Pancreas (tissue), 10 donors: ENCODE results near the gene TMEM217. TPM values are rescaled to one million over a fixed set of nuclear protein-coding genes. Genes with fewer than 3 reads are reported as not detected.
A peak's percentile ranks its signal among the peaks of the same experiment; 100 is the strongest.
"Not testable (repeated sequence)": the region's sequence is repeated elsewhere in the genome, so short reads cannot be mapped to it uniquely, and the experiment has no call there.

ENCODE experiments used
- ATAC-seq, 4 donors: fragments of 200-7000 bp; cut with Tn5 transposase; one replicate each; pipeline versions ENCODE4 v1.8.0 to v1.9.1; 2020; ENCODE audit warnings: mild to moderate bottlenecking in 4 of 4, moderate library complexity in 4 of 4
- DNase-seq, 6 donors: peaks; one replicate each; pipeline ENCODE4 v3.0.0-alpha.2; 2020
- FAIRE-seq: peaks from 2 replicates; lab custom pipeline; 2012; peaks lifted over from hg19 to GRCh38; lab: Jason Lieb, UNC
- H3K27ac ChIP-seq, 4 donors: fragments of 200-600 bp; sonication (generic); 1 replicate in 3 of 4; 2 replicates in 1 of 4; pipeline versions ENCODE4 v1.5.0 to v1.8.0; 2020
- H3K27me3 ChIP-seq, 4 donors: fragments of 200-600 bp; one replicate each; pipeline ENCODE4 v1.8.0; 2021
- H3K36me3 ChIP-seq, 3 donors: fragments of 200-600 bp; sonication (generic) in 1 of 3; one replicate each; pipeline versions ENCODE4 v1.5.0 to v1.8.0; 2020 to 2021
- H3K4me1 ChIP-seq, 3 donors: fragments of 200-600 bp; one replicate each; pipeline ENCODE4 v1.8.0; 2021
- H3K4me3 ChIP-seq, 4 donors: fragments of 200-600 bp; sonication (generic) in 2 of 4; one replicate each; pipeline versions ENCODE4 v1.5.0 to v1.8.0; 2020 to 2021
- H3K9me3 ChIP-seq, 4 donors: fragments of 200-600 bp; one replicate each; pipeline ENCODE4 v1.8.0; 2021
- WGBS, 2 donors: extraction: QIAGEN DNeasy Blood & Tissue Kit; methylation state at CpG; one replicate each; pipeline ENCODE4 v1.1.7; 2013; 5-methylcytosine and 5-hydroxymethylcytosine counted together
- intact Hi-C, 3 donors: fragments of 100-400 bp; cut with DNase I; formaldehyde crosslinking; loops; one replicate each; pipeline versions ENCODE4 v1.11.1 to v1.14.2; 2022
- polyA plus RNA-seq, 2 donors: library from polyadenylated mRNA; stranded (reverse); fragments of 200-250 nt; gene quantifications; one replicate each; pipeline ENCODE4 v1.2.3, GENCODE V29; 2013
- total RNA-seq, 6 donors: library from RNA; stranded (reverse); fragmentation: NEBNext Ultra II Directional in 4 of 6; extraction: Animal tissue kit (Norgen Biotek cat#: 25700) in 4 of 6; gene quantifications; one replicate each; pipeline versions ENCODE4 v1.2.1 to v1.2.4, GENCODE V29; 2021 to 2023
- TF ChIP-seq, protein P1 (sequence below), 4 donors: fragments of 200-600 bp; sonication (generic) in 3 of 4; IDR thresholded peaks; one replicate each; pipeline versions ENCODE4 v1.5.0 to v1.8.0; 2021; ENCODE audit warnings: antibody characterized with exemption in 4 of 4
- donor health status: healthy with polysubstance abuse.
- donor health status: DM: no; HTN: no; CAD: no; lungs with moderate emphysema.
- donor health status: DM: no; HTN: no; CAD: no.
- donor health status: control.
- donor health status: control.
- donor health status: Bipolar disorder and iron deficiency.
- donor health status: DM: yes; HTN: yes; CAD: no.
- donor health status: DM: no; HTN: no; CAD: no.
- donor health status: DM: no; HTN: no; CAD: no.
- donor health status: DM: yes; HTN: yes; CAD: no.

TMEM217 gene
- total RNA-seq (1 to 10 TPM in 3 of 6 donors, under 1 TPM in 3; 0.19 to 2.1 (median 0.94) TPM), polyA plus RNA-seq (1 to 10 TPM; 1.4 to 1.7 TPM)

GRCh38 chr6:37257634-37258404, at the start of gene TMEM217, which contains the start of gene TBC1D22B:
Gene TMEM217 (minus strand): TSS chr6:37258144. CDS start chr6:37219030, 39,114 bp downstream.
Gene TBC1D22B (plus strand): TSS chr6:37257772. CDS start chr6:37257918, 146 bp downstream.
- peak; percentile 84 for FAIRE-seq

GRCh38 chr6:37307484-37307883, 49.5 kb upstream of the TMEM217 start:
- H3K4me1 ChIP-seq, intact Hi-C loops, H3K9me3 ChIP-seq, H3K4me3 ChIP-seq, DNase-seq, H3K36me3 ChIP-seq, H3K27me3 ChIP-seq, FAIRE-seq, H3K27ac ChIP-seq: not testable (repeated sequence)
- ATAC-seq, result peak in 1 of 4 donors; percentile 21
- 89 to 94% methylated on average over 10 of the region's 10 CpGs for WGBS, 2 donors

More at GRCh38 chr6:37257634-37258404, at the start of gene TMEM217, which contains the start of gene TBC1D22B:
- intact Hi-C loops, result no loop called here
- H3K36me3 ChIP-seq, result no peaks in the 10 kb centered on the region
- H3K4me3 ChIP-seq, result peak within 1 kb of the TSS; percentile 65 to 89 (median 78)
- 0% methylated on average over 45 of the region's 45 CpGs for WGBS, 2 donors
- H3K27ac ChIP-seq, result peak within 1 kb of the TSS; percentile 84 to 94 (median 92)
- H3K9me3 ChIP-seq, result no peaks in the 10 kb centered on the region
- TF ChIP-seq, protein P1, sequence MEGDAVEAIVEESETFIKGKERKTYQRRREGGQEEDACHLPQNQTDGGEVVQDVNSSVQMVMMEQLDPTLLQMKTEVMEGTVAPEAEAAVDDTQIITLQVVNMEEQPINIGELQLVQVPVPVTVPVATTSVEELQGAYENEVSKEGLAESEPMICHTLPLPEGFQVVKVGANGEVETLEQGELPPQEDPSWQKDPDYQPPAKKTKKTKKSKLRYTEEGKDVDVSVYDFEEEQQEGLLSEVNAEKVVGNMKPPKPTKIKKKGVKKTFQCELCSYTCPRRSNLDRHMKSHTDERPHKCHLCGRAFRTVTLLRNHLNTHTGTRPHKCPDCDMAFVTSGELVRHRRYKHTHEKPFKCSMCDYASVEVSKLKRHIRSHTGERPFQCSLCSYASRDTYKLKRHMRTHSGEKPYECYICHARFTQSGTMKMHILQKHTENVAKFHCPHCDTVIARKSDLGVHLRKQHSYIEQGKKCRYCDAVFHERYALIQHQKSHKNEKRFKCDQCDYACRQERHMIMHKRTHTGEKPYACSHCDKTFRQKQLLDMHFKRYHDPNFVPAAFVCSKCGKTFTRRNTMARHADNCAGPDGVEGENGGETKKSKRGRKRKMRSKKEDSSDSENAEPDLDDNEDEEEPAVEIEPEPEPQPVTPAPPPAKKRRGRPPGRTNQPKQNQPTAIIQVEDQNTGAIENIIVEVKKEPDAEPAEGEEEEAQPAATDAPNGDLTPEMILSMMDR (IDR thresholded peaks at IDR 0.05), result no peak
- no peaks in the 10 kb centered on the region for H3K27me3 ChIP-seq
- ATAC-seq (peak; percentile 97 to 99 (median 98)), DNase-seq (peak; percentile 94 to 99 (median 98))
- H3K4me1 ChIP-seq, result peaks cover 4 to 25% (median 22%) of the 10 kb centered on the region in 3 donors

GRCh38 chr6:37306624-37307222, 48.8 kb upstream of the TMEM217 start:
- Histone ChIP-seq H3K27ac (no peak overlapping the region), H3K9me3 (no peaks in the 10 kb centered on the region), H3K36me3 (peaks cover 0 to 3% (median 0%) of the 10 kb centered on the region in 3 donors), H3K4me1 (peaks cover 0 to 5% (median 0%) of the 10 kb centered on the region in 3 donors), H3K27me3 (no peaks in the 10 kb centered on the region), H3K4me3 (no peak overlapping the region)
- no peak for ATAC-seq
- DNase-seq, result no peak
- intact Hi-C loops, result no loop called here
- no peak for FAIRE-seq
- WGBS, 2 donors, result 89 to 91% methylated on average over 4 of the region's 4 CpGs
- TF ChIP-seq, protein P1 (IDR thresholded peaks at IDR 0.05), result no peak

DNA sequence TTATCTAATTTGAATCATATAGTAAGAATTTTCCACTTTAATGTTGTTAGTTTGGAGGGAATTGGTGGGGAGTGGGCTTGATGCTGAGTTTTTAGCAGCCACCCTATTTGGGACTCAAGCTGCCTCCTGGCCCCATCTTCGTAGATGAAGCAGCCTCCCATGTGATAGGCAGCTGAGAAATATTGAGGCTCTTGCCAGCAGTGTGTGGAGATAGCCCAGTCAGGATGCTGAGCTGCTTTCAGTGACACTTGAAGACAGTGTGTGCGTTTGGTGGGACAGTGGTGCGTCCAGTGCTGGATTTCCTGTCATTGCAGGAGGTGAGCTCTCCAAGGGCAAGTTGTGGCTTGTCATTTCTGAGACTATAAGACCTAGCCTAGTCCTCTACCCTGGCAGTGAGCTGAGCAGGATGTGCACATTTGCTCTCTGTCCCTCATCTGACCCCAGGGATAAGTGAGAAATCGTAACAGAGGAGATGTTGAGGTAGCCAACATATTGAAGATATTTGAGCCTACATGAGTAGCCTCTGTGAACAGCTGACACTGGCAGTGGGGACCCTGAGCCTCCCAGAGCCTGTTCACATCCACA, 48.0 kb upstream of the TMEM217 start:
- H3K27ac ChIP-seq, result no peak overlapping the region
- intact Hi-C loops, result no loop called here
- DNase-seq (no peak), ATAC-seq (no peak), FAIRE-seq (no peak)
- H3K9me3 ChIP-seq, result no peaks in the 10 kb centered on the region
- peaks cover 0 to 3% (median 0%) of the 10 kb centered on the region in 3 donors for H3K36me3 ChIP-seq
- no peaks in the 10 kb centered on the region for H3K27me3 ChIP-seq
- H3K4me3 ChIP-seq, result no peak overlapping the region
- H3K4me1 ChIP-seq, result peaks cover 0 to 5% (median 0%) of the 10 kb centered on the region in 3 donors
- WGBS, 2 donors, result 94 to 96% methylated on average over 4 of the region's 4 CpGs
- TF ChIP-seq, protein P1 (IDR thresholded peaks at IDR 0.05), result no peak

DNA sequence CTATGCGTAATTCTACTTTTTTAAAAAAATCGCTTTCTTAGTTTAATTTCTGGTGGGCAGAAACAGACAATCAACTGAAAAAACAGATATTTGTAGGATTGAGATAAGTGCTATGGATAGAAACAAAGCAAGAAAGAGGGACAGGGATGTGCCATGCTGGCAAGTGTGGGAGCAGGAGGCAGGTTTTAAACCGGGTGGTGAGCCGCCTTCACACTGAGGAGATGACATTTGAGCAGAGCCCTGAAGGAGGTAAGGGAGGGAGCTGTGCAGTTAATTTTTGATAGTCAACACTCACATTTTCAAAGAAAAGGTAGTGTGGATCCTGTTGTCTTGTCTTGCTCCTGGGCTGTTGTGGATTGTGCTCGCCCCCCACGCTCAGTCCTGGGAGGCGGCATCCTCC, 46.8 kb upstream of the TMEM217 start:
- ATAC-seq (no peak), FAIRE-seq (no peak), DNase-seq (no peak)
- Histone ChIP-seq H3K27me3 (no peaks in the 10 kb centered on the region), H3K36me3 (peaks cover 0 to 3% (median 0%) of the 10 kb centered on the region in 3 donors), H3K27ac (no peak overlapping the region), H3K4me3 (no peak overlapping the region), H3K9me3 (no peaks in the 10 kb centered on the region), H3K4me1 (peaks cover 0 to 5% (median 0%) of the 10 kb centered on the region in 3 donors)
- intact Hi-C loops, result no loop called here
- 97 to 99% methylated on average over 7 of the region's 7 CpGs for WGBS, 2 donors
- TF ChIP-seq, protein P1 (IDR thresholded peaks at IDR 0.05), result no peak
